Body of pancreas (tissue), 4 donors: ENCODE measurements around the gene ATPAF1. TPM values are rescaled to one million over a fixed set of nuclear protein-coding genes. Genes with fewer than 3 reads are reported as not detected.

ENCODE experiments used
- ATAC-seq: fragments of 150-250 bp; one replicate; pipeline ENCODE4 v1.9.1; 2016
- DNase-seq, 4 donors: peaks; one replicate each; pipeline ENCODE4 v3.0.0-alpha.2; 2019
- H3K27ac ChIP-seq, 4 donors: fragments of 200-600 bp; sonication (generic); 1 replicate in 3 of 4; 2 replicates in 1 of 4; pipeline versions ENCODE4 v1.5.1 to v1.6.1; 2016 to 2019; ENCODE audit warnings: mild to moderate bottlenecking in 1 of 4, mixed read lengths in 1 of 4, moderate library complexity in 1 of 4
- H3K27me3 ChIP-seq, 2 donors: fragments of 200-600 bp; sonication (generic); one replicate each; pipeline ENCODE4 v1.6.0; 2016; ENCODE audit warnings: mild to moderate bottlenecking in 1 of 2
- H3K36me3 ChIP-seq, 2 donors: fragments of 200-600 bp; sonication (generic); replicated peaks in 1 of 2; 2 replicates each; pipeline ENCODE4 v1.5.1; 2016; ENCODE audit warnings: low read depth in 2 of 2; ENCODE audit not compliant: insufficient read depth in 1 of 2
- H3K4me1 ChIP-seq: fragments of 200-600 bp; sonication (generic); one replicate; pipeline ENCODE4 v1.6.0; 2016
- H3K4me3 ChIP-seq, 2 donors: fragments of 200-600 bp; sonication (generic); 1 replicate in 1 of 2; 2 replicates in 1 of 2; pipeline ENCODE4 v1.5.1; 2016 to 2019
- H3K9me3 ChIP-seq, 3 donors: fragments of 200-600 bp; sonication (generic); 1 replicate in 2 of 3; 2 replicates in 1 of 3; pipeline ENCODE4 v1.5.1; 2016
- POLR2A ChIP-seq, 3 donors: fragments of 450-650 bp; IDR thresholded peaks; one replicate each; pipeline ENCODE4 v1.6.1; 2016; ENCODE audit warnings: antibody characterized with exemption in 3 of 3, mild to moderate bottlenecking in 2 of 3
- WGBS, 2 donors: methylation state at CpG; one replicate each; pipeline ENCODE4 v1.1.5; 2017; 5-methylcytosine and 5-hydroxymethylcytosine counted together
- intact Hi-C: fragments of 100-400 bp; cut with DNase I; formaldehyde crosslinking; loops from one replicate; pipeline ENCODE4 v1.15.1; 2023
- total RNA-seq, 2 donors: library from RNA; depleted of rRNA; stranded (reverse); fragments of >200 nt; gene quantifications; one replicate each; pipeline ENCODE4 v1.1.0, GENCODE V29; 2016
- TF ChIP-seq, protein P1 (sequence below), 7 experiments: fragments of 450-650 bp in 4 of 7; fragments of 200-600 bp in 3 of 7; sonication (generic) in 3 of 7; IDR thresholded peaks; one replicate each; pipeline ENCODE4 v1.5.1; 2016 to 2019; ENCODE audit warnings: antibody characterized with exemption in 7 of 7

ATPAF1 gene
- total RNA-seq, 2 donors from 2014 or later, result 22.8 to 33.0 TPM

DNA sequence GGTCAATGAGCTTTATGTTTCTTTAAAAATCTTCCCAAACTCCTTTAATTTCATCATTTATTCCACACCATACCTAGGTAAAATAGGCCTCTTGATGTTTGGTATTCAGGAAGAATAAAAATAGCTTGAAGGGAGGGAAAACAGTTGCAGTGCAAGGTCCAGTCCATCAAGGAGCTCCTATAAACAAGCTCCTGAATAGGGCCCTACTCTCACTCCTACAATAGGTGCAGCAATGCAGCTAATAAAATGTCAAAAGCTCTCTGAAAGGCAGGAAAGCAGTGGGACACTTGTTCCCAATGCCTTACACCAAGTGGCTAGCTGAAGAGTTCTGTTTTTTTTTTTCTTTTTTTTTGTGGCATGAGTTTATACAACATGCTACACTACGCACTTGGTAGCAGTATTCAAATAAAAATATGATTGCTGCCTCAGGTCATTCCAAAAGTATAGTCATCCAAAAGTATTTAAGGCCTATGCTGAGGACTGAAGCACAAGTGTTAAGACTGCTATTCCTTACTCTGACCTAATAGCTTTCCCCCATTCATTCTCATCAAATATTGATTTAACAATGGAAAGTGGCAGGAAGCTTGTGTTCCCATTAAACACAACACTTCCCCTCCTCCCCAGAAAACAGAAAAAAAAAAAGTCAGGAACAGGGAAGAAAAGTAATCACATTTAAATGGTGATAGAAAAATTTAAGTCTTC is 13.3 kb upstream of the ATPAF1 start:
- TF ChIP-seq, protein P1, sequence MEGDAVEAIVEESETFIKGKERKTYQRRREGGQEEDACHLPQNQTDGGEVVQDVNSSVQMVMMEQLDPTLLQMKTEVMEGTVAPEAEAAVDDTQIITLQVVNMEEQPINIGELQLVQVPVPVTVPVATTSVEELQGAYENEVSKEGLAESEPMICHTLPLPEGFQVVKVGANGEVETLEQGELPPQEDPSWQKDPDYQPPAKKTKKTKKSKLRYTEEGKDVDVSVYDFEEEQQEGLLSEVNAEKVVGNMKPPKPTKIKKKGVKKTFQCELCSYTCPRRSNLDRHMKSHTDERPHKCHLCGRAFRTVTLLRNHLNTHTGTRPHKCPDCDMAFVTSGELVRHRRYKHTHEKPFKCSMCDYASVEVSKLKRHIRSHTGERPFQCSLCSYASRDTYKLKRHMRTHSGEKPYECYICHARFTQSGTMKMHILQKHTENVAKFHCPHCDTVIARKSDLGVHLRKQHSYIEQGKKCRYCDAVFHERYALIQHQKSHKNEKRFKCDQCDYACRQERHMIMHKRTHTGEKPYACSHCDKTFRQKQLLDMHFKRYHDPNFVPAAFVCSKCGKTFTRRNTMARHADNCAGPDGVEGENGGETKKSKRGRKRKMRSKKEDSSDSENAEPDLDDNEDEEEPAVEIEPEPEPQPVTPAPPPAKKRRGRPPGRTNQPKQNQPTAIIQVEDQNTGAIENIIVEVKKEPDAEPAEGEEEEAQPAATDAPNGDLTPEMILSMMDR (IDR thresholded peaks at IDR 0.05), result no peak
- TF ChIP-seq POLR2A (IDR thresholded peaks at IDR 0.05), result no peak
- DNase-seq (no peak), ATAC-seq (no peak)
- H3K4me1 ChIP-seq, result no peaks in the 10 kb centered on the region
- no peak overlapping the region for H3K4me3 ChIP-seq
- H3K36me3 ChIP-seq, result peaks cover 8 to 37% of the 10 kb centered on the region in 2 donors
- H3K27me3 ChIP-seq, result no peaks in the 10 kb centered on the region
- intact Hi-C loops, result no loop called here
- 39 to 68% methylated on average over 1 of the region's 1 CpG for WGBS, 2 donors
- H3K27ac ChIP-seq, result no peak overlapping the region
- no peaks in the 10 kb centered on the region for H3K9me3 ChIP-seq

DNA sequence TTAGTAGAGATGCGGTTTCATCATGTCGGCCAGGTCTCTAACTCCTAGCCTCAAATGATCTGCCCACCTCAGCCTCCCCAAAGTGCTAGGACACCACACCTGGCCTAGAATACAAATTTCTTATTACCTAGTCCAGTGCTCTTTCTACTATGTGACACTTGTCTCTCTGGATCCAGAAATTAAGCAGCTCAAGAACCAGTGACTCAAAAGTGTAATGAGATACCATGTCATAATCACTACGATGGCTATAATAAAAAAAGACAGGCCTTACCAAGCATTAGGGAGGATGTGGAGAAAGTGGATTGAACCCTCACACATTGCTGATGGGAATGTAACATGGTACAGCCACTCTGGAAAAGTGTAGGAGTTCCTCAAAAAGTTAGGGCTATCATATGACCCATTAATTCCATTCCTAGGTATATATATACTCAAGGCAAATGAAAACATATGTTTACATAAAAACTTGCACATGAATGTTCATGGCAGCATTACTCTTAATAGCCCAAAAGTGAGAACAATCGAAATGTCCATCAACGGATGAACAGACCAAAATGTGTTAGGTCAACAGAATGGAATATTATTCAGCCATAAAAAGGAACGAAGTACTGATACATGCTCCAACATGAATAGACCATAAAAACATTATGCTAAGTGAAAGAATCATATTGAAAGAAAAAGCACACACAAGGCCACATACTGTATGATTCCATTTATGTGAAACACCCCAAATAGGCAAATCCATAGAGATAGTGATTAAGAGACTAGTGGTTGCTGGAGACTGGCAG is 11.8 kb upstream of the ATPAF1 start:
- peaks cover 8 to 33% of the 10 kb centered on the region in 2 donors for H3K36me3 ChIP-seq
- no peak overlapping the region for H3K27ac ChIP-seq
- WGBS, 2 donors, result 96% methylated on average over 6 of the region's 6 CpGs
- intact Hi-C loops, result no loop called here
- DNase-seq (no peak), ATAC-seq (no peak)
- H3K4me3 ChIP-seq, result no peak overlapping the region
- no peaks in the 10 kb centered on the region for H3K4me1 ChIP-seq
- TF ChIP-seq POLR2A (IDR thresholded peaks at IDR 0.05), result no peak
- TF ChIP-seq, protein P1 (IDR thresholded peaks at IDR 0.05), result no peak
- no peaks in the 10 kb centered on the region for H3K9me3 ChIP-seq
- no peaks in the 10 kb centered on the region for H3K27me3 ChIP-seq

DNA sequence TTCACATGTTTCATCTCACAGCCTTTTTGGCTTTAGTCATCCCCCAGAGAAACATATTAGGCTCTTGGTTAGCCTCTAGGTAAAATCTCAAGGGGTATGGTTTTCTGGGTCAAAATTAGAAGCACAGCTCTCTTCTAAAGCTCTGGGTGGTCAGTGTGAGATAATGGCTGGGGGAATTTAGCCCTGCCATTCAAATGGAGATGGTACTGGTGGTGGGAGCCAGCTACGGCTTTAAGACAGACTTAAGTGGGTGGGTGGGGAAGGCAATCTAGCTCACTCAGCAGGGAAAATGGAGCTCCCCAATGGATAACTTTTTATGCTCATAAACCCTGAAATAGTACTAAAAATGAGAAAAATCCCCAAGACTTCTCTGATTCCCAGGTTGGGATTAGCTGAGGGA is 9.2 kb upstream of the ATPAF1 start:
- H3K4me1 ChIP-seq, result no peaks in the 10 kb centered on the region
- intact Hi-C loops, result no loop called here
- no peaks in the 10 kb centered on the region for H3K27me3 ChIP-seq
- no peak for ATAC-seq
- no peak overlapping the region for H3K27ac ChIP-seq
- H3K9me3 ChIP-seq, result no peaks in the 10 kb centered on the region
- 95 to 100% methylated on average over 1 of the region's 1 CpG for WGBS, 2 donors
- no peak overlapping the region for H3K4me3 ChIP-seq
- peaks cover 8 to 13% of the 10 kb centered on the region in 2 donors for H3K36me3 ChIP-seq
- TF ChIP-seq, protein P1 (IDR thresholded peaks at IDR 0.05), result no peak
- no peak for TF ChIP-seq POLR2A (IDR thresholded peaks at IDR 0.05)
- no peak for DNase-seq

DNA sequence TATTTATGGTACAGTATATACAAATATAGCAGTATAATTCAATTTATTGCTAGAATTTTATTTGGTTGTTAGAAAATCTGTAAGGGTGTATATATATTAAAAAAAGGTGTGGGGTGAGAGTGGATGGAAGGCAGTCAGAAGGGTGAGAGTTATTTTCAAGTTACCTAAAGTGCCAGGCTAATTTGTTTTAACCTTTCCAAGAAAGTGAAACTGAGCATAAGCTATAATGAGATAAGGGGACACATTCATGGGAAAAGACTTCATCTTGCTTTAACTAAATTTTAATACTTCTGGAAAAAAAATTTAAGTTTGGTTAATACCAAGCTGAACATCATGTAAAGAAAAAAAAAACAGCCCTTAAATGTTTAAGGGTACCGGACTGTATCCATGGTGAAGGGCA is 8.4 kb upstream of the ATPAF1 start:
- DNase-seq, result no peak
- Histone ChIP-seq H3K9me3 (no peaks in the 10 kb centered on the region), H3K27me3 (no peaks in the 10 kb centered on the region), H3K4me1 (no peaks in the 10 kb centered on the region), H3K4me3 (no peak overlapping the region), H3K36me3 (peaks cover 8 to 13% of the 10 kb centered on the region in 2 donors), H3K27ac (no peak overlapping the region)
- WGBS, 2 donors, result 94 to 98% methylated on average over 1 of the region's 1 CpG
- no peak for TF ChIP-seq POLR2A (IDR thresholded peaks at IDR 0.05)
- TF ChIP-seq, protein P1 (IDR thresholded peaks at IDR 0.05), result no peak
- intact Hi-C loops, result no loop called here
- no peak for ATAC-seq
